ENCODE data around the gene FILIP1L. TPM values are rescaled to one million over a fixed set of nuclear protein-coding genes. Genes with fewer than 3 reads are reported as not detected.

The FILIP1L gene
- total and polyA plus RNA-seq, 2 experiments from 2014 or later, result 0.45 to 0.82 TPM

DNA sequence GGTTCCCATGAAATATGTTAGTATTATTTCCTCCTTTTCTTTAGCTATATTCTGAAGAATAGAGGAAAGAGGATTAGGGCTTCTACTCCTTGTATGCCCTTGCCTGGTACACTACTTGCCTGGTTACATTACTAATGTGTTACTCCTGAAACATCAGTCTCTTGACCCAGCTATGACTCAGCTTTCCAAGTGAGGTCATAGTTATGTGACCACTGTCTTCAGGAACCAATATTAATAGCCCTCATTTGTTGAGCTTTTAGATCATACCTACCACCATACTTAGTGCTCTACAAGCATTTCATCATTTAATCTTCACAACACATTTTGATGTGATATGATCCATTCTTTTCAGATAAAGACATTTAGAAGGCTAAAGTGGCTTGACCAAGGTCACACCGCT lies 236.3 kb downstream of the FILIP1L start:
- Histone ChIP-seq H3K4me3 (no peak overlapping the region), H3K27me3 (peaks cover 33% of the 10 kb centered on the region), H3K27ac (no peak overlapping the region), H3K36me3 (no peaks in the 10 kb centered on the region), H3K9me3 (ENCODE audit: low read depth) (no peaks in the 10 kb centered on the region), H3K4me1 (ENCODE audit: low read depth) (no peaks in the 10 kb centered on the region)
- peak in 1 of 2 donors; percentile 66 for DNase-seq (ENCODE audit: low read depth in 1 of 2, low spot score in 1 of 2)
- TF ChIP-seq, protein P1, sequence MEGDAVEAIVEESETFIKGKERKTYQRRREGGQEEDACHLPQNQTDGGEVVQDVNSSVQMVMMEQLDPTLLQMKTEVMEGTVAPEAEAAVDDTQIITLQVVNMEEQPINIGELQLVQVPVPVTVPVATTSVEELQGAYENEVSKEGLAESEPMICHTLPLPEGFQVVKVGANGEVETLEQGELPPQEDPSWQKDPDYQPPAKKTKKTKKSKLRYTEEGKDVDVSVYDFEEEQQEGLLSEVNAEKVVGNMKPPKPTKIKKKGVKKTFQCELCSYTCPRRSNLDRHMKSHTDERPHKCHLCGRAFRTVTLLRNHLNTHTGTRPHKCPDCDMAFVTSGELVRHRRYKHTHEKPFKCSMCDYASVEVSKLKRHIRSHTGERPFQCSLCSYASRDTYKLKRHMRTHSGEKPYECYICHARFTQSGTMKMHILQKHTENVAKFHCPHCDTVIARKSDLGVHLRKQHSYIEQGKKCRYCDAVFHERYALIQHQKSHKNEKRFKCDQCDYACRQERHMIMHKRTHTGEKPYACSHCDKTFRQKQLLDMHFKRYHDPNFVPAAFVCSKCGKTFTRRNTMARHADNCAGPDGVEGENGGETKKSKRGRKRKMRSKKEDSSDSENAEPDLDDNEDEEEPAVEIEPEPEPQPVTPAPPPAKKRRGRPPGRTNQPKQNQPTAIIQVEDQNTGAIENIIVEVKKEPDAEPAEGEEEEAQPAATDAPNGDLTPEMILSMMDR (IDR thresholded peaks at IDR 0.05; ENCODE audit: low read depth, low read length), result no peak

DNA sequence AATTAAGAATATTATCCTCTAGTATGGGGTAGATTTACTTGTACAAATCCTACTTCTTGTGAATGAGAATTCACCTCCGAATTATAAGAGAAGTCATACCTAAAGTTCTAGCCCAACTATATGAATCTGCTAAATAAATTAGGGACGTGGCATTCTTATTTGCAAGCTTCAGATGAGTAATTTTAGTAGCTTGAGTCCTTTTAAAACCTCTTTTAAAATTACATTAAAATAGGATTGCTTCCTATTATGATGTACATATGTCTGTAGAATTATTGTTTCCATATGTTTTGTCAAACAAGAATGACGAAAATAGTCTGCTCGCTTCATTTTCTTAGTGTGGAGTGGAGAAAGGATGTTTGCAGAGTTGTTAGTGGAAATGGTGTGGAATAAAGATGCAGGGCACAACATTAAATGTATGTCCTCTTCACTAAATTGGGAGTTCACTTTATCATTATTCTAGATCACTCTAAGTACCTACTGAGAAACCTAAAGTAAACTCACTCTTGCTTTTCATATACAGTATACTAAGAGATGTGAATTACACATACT lies 237.2 kb downstream of the FILIP1L start:
- Histone ChIP-seq H3K36me3 (no peaks in the 10 kb centered on the region), H3K9me3 (ENCODE audit: low read depth) (no peaks in the 10 kb centered on the region), H3K4me1 (ENCODE audit: low read depth) (no peaks in the 10 kb centered on the region), H3K4me3 (no peak overlapping the region), H3K27ac (no peak overlapping the region), H3K27me3 (peaks cover 33% of the 10 kb centered on the region)
- TF ChIP-seq, protein P1 (IDR thresholded peaks at IDR 0.05; ENCODE audit: low read depth, low read length), result no peak
- no peak for DNase-seq (ENCODE audit: low read depth in 1 of 2, low spot score in 1 of 2)

DNA sequence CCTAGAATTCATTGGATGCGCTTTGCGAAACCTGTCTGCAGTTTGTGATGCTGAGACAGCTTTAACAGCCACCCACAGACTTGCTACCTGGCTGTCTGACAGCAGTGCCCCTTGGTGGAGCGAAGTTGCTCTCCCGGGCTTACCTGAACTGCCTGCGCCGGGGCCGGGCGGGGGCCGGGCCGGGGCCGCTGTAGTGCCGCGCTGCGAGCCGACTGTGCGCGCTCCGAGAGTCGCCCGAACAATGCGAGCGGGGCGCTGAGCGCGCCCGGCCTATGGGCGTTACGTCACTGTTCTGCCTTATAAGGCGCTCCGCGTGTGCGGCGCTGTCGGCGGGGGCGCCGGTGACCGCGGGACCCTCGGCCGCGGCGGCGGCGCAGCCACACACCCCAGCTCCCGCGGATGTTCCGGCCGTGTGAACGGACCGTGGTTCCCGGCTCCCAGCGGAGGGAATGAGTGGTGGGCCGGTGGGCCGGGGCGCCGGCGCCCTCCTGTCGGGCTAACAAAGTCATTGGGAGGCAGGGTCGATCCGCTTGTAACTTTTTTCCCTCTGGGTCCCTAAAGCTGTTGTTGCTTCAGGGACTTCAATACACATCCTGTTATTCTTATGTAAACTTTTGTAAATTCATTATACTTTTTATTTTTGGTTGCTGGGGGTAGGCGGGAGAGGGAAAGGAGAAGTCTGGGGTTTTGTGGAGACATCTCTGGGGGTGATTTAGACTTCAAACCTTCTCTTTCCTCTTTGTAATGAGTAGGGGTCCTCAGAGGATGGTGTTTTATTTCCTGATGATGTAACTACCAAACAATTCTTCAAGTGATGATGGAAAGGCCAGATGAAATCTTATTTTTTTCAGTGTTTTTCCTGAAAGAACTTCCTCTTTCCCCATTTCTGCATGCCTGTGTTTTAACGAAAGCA lies 238.1 kb downstream of the FILIP1L start:
- no peaks in the 10 kb centered on the region for H3K9me3 ChIP-seq (ENCODE audit: low read depth)
- no peaks in the 10 kb centered on the region for H3K36me3 ChIP-seq
- H3K27ac ChIP-seq, result no peak overlapping the region
- TF ChIP-seq, protein P1 (IDR thresholded peaks at IDR 0.05; ENCODE audit: low read depth, low read length), result no peak
- H3K4me1 ChIP-seq (ENCODE audit: low read depth), result no peaks in the 10 kb centered on the region
- peak overlapping the region; percentile 44 for H3K4me3 ChIP-seq
- DNase-seq (ENCODE audit: low read depth in 1 of 2, low spot score in 1 of 2), result peak; percentile 86 to 93
- H3K27me3 ChIP-seq, result peaks cover 33% of the 10 kb centered on the region

DNA sequence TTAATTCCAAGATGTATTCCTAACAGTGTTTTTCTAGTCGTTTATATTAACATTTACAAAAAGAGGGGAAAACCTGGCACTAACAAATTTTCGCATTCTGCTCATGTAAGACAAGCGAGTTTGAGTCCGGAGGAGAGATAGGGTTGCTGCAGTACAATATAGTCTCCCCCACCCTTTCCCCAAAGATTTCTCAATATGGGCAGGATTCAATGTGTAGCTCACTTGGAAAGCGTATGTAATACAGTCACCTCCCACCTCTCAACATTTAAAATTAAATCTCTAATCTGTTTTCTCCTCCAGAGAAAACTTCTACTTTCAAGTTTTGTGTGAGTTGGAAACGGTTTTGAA lies 238.7 kb downstream of the FILIP1L start:
- Histone ChIP-seq H3K4me3 (peak overlapping the region; percentile 44), H3K4me1 (ENCODE audit: low read depth) (no peaks in the 10 kb centered on the region), H3K36me3 (no peaks in the 10 kb centered on the region), H3K27ac (no peak overlapping the region), H3K9me3 (ENCODE audit: low read depth) (no peaks in the 10 kb centered on the region), H3K27me3 (peaks cover 33% of the 10 kb centered on the region)
- TF ChIP-seq, protein P1 (IDR thresholded peaks at IDR 0.05; ENCODE audit: low read depth, low read length), result no peak
- DNase-seq (ENCODE audit: low read depth in 1 of 2, low spot score in 1 of 2), result peak; percentile 17 to 87

DNA sequence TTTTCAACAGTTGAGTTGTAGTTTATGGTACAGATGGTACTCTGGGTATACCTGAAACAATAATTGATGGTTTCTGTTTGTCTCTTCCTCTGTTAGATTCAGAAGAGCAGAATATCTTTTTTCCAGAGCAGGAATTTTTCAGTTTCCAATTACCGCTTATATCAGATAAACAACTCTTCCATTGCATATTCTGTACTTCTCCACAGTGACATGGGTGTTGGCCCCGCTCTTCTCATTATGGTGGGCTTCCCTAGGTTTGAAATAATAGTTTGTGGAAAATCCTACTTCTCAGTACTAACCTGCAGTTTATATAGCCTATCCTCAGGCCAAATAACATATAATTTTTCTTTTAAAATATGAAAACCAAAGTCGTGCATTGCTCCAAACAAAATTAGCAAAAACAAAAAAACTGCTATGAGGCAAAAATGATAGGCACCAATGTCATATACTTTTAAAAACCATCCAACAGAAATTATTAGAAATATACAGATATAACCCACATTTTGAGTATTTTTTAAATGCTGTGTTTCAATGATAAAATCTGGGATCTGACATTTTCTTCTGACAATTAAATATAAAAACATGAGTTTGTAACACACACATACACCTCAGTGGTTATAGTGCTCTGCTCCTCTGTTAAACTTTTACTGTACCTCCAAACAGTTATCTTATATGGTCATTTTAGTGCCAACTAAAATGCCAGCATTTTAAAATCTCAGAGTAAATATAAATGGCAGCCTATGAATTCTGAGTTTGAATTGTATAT lies 239.9 kb downstream of the FILIP1L start:
- no peak overlapping the region for H3K4me3 ChIP-seq
- no peak for DNase-seq (ENCODE audit: low read depth in 1 of 2, low spot score in 1 of 2)
- peaks cover 33% of the 10 kb centered on the region for H3K27me3 ChIP-seq
- H3K9me3 ChIP-seq (ENCODE audit: low read depth), result no peaks in the 10 kb centered on the region
- H3K4me1 ChIP-seq (ENCODE audit: low read depth), result no peaks in the 10 kb centered on the region
- no peak overlapping the region for H3K27ac ChIP-seq
- no peaks in the 10 kb centered on the region for H3K36me3 ChIP-seq
- TF ChIP-seq, protein P1 (IDR thresholded peaks at IDR 0.05; ENCODE audit: low read depth, low read length), result no peak
